CD4-positive, alpha-beta T cell treated with Interleukin-17A for 4 hours (primary cell): Measurements from ENCODE around the gene AKR7A3.
"Not testable (repeated sequence)": the region's sequence is repeated elsewhere in the genome, so short reads cannot be mapped to it uniquely, and the experiment has no call there.

Experiments used
- DNase-seq: peaks from one replicate; pipeline ENCODE4 v3.0.0-alpha.2; 2020; ENCODE audit warnings: mixed read lengths

The AKR7A3 gene

GRCh38 chr1:19287436-19288185 lies 959 bp downstream of the AKR7A3 start:
- DNase-seq = no peak

- not testable (repeated sequence) for DNase-seq
Observed at GRCh38 chr1:19285807-19286206, 2.8 kb downstream of the AKR7A3 start.

- DNase-seq = not testable (repeated sequence)
Observed at GRCh38 chr1:19285366-19285765, 3.2 kb downstream of the AKR7A3 start.

GRCh38 chr1:19284881-19285280 lies 3.7 kb downstream of the AKR7A3 start:
- DNase-seq = no peak

GRCh38 chr1:19283891-19284290 lies 4.7 kb downstream of the AKR7A3 start:
- DNase-seq = no peak

GRCh38 chr1:19274636-19275035 lies 13.9 kb downstream of the AKR7A3 start:
- no peak for DNase-seq

DNA sequence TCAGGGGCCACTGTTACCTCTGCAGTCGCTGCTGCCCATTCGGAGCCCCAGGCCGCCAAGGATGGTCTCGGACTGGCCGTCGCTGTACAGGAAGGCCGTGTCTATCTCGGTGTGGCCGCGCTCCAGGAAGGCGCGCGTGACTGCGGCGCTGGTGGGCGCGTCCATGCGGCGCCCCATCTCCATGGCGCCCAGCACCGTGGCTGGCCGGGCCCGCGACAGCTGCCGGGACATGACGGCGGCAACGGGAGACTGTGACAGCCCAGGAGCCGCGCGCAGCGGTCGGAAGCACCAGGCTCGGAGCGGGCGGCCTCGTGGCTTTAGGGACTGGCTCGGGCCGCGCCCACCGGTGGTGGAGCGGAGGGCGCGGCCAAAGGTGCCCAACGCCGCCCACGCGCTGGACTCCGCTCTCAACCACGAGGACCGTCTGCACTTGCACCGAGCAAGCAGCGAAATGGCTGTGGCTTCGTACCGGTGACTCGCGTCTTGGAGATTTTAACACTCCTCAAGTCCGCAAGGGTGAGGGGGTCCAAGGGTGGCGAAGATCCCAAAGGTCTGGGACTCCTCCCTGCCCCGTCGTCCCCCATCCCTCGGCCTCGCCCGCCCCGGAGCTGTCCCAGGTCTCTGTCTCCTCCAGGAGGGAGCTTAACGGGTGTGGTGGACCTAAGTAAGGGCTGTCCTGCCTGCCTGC lies 14.6 kb downstream of the AKR7A3 start:
- DNase-seq = not testable (repeated sequence)

DNA sequence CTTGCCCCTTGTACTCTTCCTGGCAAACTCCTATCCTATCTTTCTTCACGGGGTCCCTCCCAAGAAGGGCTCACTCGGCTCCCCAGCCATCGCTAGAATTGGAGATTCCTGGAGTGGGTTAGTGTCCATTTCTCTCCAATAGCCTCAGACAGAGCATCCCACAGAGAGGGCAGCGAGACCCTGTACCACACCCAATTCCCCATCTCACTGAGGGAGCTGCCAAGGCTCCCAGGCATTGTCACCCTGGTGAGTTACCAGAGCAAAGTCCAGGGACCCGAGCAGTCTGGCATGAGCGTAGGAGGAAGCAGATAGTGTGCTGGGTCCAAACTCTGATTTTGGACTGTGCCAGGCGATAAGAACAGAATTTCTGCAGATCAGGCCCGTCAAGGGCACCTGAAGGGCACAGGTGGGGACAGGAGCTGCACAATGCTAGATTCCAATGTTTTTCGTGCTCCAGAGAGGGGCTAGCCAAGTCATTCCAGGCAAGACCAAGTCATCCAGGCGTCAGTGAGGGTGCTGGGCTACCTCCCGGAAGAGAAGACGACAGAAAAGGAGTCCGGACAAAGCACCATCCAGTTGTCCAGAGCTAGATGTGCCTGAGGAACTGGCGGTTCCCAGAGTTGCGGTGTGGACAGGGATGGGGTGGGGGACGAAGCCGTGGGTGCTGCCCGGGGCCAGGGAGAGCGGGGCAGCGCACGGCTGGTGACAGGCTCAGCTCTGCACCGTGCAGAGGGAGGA lies 15.3 kb downstream of the AKR7A3 start:
- DNase-seq = no peak

- no peak for DNase-seq
Observed at GRCh38 chr1:19272064-19272463, 16.5 kb downstream of the AKR7A3 start.

- not testable (repeated sequence) for DNase-seq
Observed at GRCh38 chr1:19270343-19270730, 18.2 kb downstream of the AKR7A3 start.

DNA sequence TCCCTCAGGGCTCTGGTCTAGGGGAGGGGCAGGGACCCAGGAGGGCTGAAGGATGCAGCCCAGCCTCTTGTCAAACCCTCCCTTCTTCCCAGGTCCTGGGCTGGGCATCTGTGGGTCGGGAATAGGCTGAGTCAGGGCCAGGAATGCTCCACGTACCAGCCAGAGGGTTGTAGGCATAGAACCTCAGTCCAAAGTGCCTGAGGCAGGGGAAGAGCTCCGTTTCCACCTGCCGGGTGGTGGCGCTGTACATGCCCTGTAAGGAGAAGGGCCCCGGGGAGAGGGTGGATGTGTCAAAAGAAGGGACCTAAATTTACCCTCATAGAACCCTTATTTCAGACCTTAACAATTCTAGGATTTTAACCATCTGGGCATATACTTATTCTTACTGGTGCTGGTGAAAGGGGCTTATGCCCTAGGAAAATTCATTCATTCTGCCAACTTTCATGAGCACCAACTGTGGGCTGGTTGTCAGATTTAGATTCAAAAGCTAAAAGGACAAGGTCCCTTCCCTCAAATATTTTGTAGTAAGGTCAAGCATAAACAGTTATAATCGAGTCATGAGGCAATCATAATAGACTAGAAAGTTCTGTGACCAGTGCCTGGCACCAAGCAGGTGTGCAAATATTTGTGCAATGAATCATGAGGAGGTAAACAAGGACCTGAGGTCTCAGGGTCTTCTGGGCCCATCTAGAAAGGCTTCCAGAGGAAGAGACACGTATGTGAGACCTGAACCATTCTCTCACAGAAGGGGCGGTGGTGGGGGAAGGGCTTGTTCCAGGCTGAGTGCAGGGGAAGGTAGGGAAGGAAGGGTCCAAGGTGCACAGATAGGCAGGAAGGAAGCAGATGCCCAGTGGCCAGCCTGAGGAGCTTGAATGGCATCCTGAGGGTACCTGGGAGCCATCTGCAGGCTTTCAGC lies 18.9 kb downstream of the AKR7A3 start:
- not testable (repeated sequence) for DNase-seq

DNA sequence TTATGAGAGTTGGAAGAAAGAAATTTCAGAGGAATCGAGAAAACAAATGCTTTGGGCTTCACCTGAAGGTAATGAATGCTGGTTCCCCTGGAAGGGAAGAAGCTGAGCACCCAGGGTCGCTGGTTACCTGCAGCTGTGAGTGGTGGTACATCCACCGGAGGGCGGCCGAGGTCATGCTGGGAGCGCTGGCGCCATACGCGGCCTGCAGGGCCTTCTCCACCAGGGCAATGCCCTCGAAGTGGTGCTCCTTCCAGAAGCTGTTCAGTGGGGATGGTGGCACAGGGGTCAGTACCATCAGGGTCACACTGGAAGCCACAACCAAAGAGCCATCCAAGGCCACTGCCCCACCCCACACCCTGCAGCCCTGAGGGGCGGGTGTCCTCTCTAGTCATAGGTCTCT lies 20.1 kb downstream of the AKR7A3 start:
- DNase-seq = no peak

GRCh38 chr1:19262744-19263143 lies 25.8 kb downstream of the AKR7A3 start:
- no peak for DNase-seq

GRCh38 chr1:19262047-19262446 lies 26.5 kb downstream of the AKR7A3 start:
- DNase-seq = no peak

- no peak for DNase-seq
Observed at GRCh38 chr1:19260211-19261138, 28.1 kb downstream of the AKR7A3 start.

GRCh38 chr1:19258353-19258752 lies 30.2 kb downstream of the AKR7A3 start:
- DNase-seq = no peak

DNA sequence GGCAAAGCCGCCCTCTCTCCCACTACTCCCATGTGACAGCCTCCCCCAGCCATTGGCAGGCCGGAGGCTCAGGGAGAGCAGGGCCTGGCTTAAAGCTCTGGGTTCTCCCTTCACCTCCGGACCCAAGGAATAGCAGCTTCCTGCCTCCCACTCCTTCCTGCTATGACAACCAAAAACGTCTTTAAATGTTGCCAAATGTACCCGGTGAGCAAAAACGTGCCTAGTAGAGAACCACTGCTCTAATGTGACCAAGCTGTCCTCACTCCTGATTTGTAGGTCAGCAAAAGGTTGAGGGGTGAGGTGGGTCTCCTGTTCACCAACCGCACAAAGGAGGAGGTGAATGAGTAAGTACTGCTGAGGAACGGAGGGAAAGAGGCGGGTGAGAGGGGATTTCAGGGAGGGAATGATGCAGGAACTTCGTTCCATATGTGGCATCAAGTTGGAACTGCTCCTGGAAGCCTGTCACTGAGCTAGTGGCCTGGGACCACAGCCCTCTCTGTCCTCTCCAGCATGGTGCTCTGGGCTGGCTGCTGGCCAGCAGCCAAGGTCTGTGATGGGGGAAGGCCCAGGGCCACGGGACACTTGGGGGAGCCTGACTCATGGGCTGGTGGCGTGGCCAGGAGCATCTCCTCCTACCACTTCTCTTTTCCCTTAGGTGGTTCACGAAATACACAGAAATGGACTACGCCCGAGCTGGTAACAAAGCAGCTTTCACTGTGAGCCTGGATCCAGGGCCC lies 31.2 kb downstream of the AKR7A3 start:
- no peak for DNase-seq

DNA sequence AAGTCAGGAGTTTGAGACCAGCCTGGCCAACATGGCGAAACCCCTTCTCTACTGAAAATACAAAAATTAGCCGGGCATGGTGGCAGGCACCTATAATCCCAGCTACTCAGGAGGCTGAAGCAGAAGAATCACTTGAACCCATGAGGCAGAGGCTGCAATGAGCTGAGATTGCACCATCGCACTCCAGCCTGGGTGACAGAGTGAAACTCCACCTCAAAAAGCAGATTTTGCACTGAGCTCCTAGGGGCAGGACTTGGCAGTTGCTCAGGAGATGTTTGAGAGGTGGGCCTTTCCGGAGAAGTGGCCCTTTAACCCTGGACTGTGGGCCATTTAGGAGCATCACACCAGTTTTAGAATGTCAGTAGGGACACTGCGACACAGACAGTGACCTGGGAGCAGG lies 32.3 kb downstream of the AKR7A3 start:
- DNase-seq = not testable (repeated sequence)

DNA sequence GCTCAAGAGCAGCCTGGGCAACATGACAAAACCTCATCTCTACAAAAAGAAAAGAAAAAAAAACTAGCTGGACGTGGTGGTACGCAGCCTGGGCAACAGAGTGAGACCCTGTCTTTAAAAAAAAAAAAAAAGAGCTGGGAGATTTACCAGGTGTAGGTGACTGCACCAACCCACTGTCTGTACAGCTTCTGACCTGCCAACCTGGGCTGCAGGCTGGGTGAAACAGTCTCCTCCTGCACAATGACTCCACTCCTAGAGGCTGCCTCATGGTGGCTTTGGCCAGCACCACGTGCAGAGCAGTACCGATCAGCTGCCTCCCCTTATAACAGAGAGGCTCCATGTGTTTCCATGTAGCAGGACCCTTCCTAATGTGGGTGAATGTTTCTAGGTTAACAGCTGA lies 33.3 kb downstream of the AKR7A3 start:
- no peak for DNase-seq

DNA sequence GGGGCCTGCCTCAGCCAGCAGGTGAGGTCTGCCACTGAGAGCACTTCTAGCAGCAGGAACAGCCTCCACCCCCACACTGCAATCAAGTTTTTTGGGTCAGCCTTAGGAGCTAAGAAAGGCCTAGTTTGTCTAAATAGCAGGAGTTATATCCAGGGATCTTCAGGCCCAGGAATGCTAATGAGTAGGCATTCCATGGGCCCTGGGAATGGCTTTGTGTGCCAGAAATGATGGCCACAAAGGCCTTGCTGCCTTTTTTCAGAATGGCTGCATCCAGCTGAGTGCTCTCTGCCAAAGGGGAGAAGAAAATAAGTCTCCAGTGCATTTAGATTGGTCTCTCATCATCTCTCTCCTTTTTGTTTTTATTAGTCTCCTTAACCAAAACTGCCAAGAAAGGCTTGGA lies 34.2 kb downstream of the AKR7A3 start:
- no peak for DNase-seq
